H9 (cell line): Measurements from ENCODE around the gene PTPRC. TPM values are rescaled to one million over a fixed set of nuclear protein-coding genes. Genes with fewer than 3 reads are reported as not detected.

Source experiments
- DNase-seq: peaks from one replicate; pipeline ENCODE4 v3.0.0-alpha.2; 2017
- H2AFZ ChIP-seq: one replicate; pipeline ENCODE4 v1.6.1; 2013; ENCODE audit warnings: mild to moderate bottlenecking, low read length, control low read depth, moderate library complexity
- H2AK5ac ChIP-seq: 2 replicates; pipeline ENCODE4 v1.6.1; 2013; ENCODE audit warnings: low read length, control low read depth, mixed read lengths; ENCODE audit not compliant: insufficient read length
- H2BK120ac ChIP-seq: one replicate; pipeline ENCODE4 v1.6.1; 2013; ENCODE audit warnings: low read depth, mild to moderate bottlenecking, low read length, control low read depth, inconsistent platforms; ENCODE audit not compliant: poor library complexity, severe bottlenecking
- H2BK12ac ChIP-seq: 2 replicates; pipeline ENCODE4 v1.6.1; 2013; ENCODE audit warnings: low read length, control low read depth, mixed read lengths, low read depth; ENCODE audit not compliant: insufficient read length
- H2BK15ac ChIP-seq: 2 replicates; pipeline ENCODE4 v1.6.1; 2013; ENCODE audit warnings: low read depth, low read length, control low read depth
- H2BK20ac ChIP-seq: one replicate; pipeline ENCODE4 v1.6.1; 2013; ENCODE audit warnings: low read depth, mild to moderate bottlenecking, low read length, control low read depth, inconsistent platforms; ENCODE audit not compliant: poor library complexity, severe bottlenecking
- H2BK5ac ChIP-seq: 2 replicates; pipeline ENCODE4 v1.6.1; 2013; ENCODE audit warnings: low read length, control low read depth, mixed read lengths; ENCODE audit not compliant: insufficient read length
- H3K14ac ChIP-seq: 2 replicates; pipeline ENCODE4 v1.6.1; 2013; ENCODE audit warnings: low read length, control low read depth; ENCODE audit not compliant: insufficient read depth
- H3K18ac ChIP-seq: 2 replicates; pipeline ENCODE4 v1.6.1; 2013; ENCODE audit warnings: low read depth, mild to moderate bottlenecking, mixed read lengths, low read length, control low read depth; ENCODE audit not compliant: insufficient read length
- H3K23ac ChIP-seq: 2 replicates; pipeline ENCODE4 v1.6.1; 2013; ENCODE audit warnings: low read length, control low read depth, mixed read lengths, low read depth; ENCODE audit not compliant: insufficient read length
- H3K23me2 ChIP-seq: 2 replicates; pipeline ENCODE4 v1.6.1; 2013; ENCODE audit warnings: low read depth, mild to moderate bottlenecking, mixed read lengths, low read length, control low read depth; ENCODE audit not compliant: insufficient read length, poor library complexity, severe bottlenecking
- H3K27ac ChIP-seq: 2 replicates; pipeline ENCODE4 v1.5.1; 2013; ENCODE audit warnings: low read length, control low read depth, mixed read lengths, low read depth; ENCODE audit not compliant: insufficient read length
- H3K27me3 ChIP-seq: 2 replicates; pipeline ENCODE4 v1.6.1; 2013; ENCODE audit warnings: low read length, control low read depth, inconsistent platforms; ENCODE audit not compliant: insufficient read depth
- H3K4ac ChIP-seq: 2 replicates; pipeline ENCODE4 v1.6.1; 2013; ENCODE audit warnings: low read depth, mild to moderate bottlenecking, control low read depth, inconsistent platforms, low read length, moderate library complexity
- H3K4me1 ChIP-seq: 2 replicates; pipeline ENCODE4 v1.6.1; 2013; ENCODE audit warnings: low read length, control low read depth, inconsistent platforms; ENCODE audit not compliant: insufficient read depth
- H3K4me2 ChIP-seq: 2 replicates; pipeline ENCODE4 v1.6.1; 2013; ENCODE audit warnings: low read length, control low read depth, mixed read lengths; ENCODE audit not compliant: insufficient read length, insufficient read depth
- H3K56ac ChIP-seq: 2 replicates; pipeline ENCODE4 v1.6.1; 2013; ENCODE audit warnings: low read depth, mild to moderate bottlenecking, mixed read lengths, low read length, control low read depth; ENCODE audit not compliant: insufficient read length
- H3K79me1 ChIP-seq: 2 replicates; pipeline ENCODE4 v1.6.1; 2013; ENCODE audit warnings: low read depth, mild to moderate bottlenecking, moderate library complexity, low read length, control low read depth, inconsistent platforms; ENCODE audit not compliant: insufficient read depth, poor library complexity, severe bottlenecking
- H3K79me2 ChIP-seq: 2 replicates; pipeline ENCODE4 v1.6.1; 2013; ENCODE audit warnings: low read length, control low read depth, inconsistent platforms; ENCODE audit not compliant: insufficient read depth
- H3K9ac ChIP-seq: 2 replicates; pipeline ENCODE4 v1.6.1; 2013; ENCODE audit warnings: low read length, control low read depth, mixed read lengths; ENCODE audit not compliant: insufficient read length; ENCODE audit errors: extremely low read depth
- H3K9me3 ChIP-seq: one replicate; pipeline ENCODE4 v1.6.1; 2013; ENCODE audit warnings: low read depth, low read length, inconsistent platforms; ENCODE audit not compliant: control insufficient read depth
- H3T11ph ChIP-seq: one replicate; pipeline ENCODE4 v1.6.1; 2013; ENCODE audit warnings: mild to moderate bottlenecking, low read length, control low read depth, inconsistent platforms
- H4K20me1 ChIP-seq: one replicate; pipeline ENCODE4 v1.6.1; 2013; ENCODE audit not compliant: control insufficient read depth, insufficient read length, insufficient read depth
- H4K5ac ChIP-seq: 2 replicates; pipeline ENCODE4 v1.6.1; 2013; ENCODE audit warnings: low read depth, mild to moderate bottlenecking, mixed read lengths, low read length, control low read depth; ENCODE audit not compliant: insufficient read length
- H4K8ac ChIP-seq: replicated peaks from 2 replicates; pipeline ENCODE4 v1.6.1; 2013; ENCODE audit warnings: low read length, control low read depth, mixed read lengths, low read depth; ENCODE audit not compliant: insufficient read length
- H4K91ac ChIP-seq: 2 replicates; pipeline ENCODE4 v1.6.1; 2013; ENCODE audit warnings: low read depth, mild to moderate bottlenecking, moderate library complexity, mixed read lengths, low read length, control low read depth; ENCODE audit not compliant: insufficient read length
- H3K27ac Mint-ChIP-seq, 3 experiments: 2 replicates in 2 of 3; 3 replicates in 1 of 3; pipeline ENCODE4 v1.8.0; 2020 to 2021; ENCODE audit warnings: mixed read lengths in 3 of 3, mild to moderate bottlenecking in 1 of 3, moderate library complexity in 1 of 3
- H3K27me3 Mint-ChIP-seq: 2 replicates; pipeline ENCODE4 v1.8.0; 2021; ENCODE audit warnings: low read depth, mild to moderate bottlenecking, moderate library complexity, mixed read lengths
- H3K36me3 Mint-ChIP-seq, 3 experiments: 2 replicates in 2 of 3; 3 replicates in 1 of 3; pipeline ENCODE4 v1.8.0; 2020 to 2021; ENCODE audit warnings: low read depth in 3 of 3, mixed read lengths in 3 of 3; ENCODE audit not compliant: insufficient read depth in 1 of 3
- H3K4me1 Mint-ChIP-seq, 2 experiments: 2 replicates each; pipeline ENCODE4 v1.8.0; 2020; ENCODE audit warnings: mixed read lengths in 2 of 2
- H3K4me3 Mint-ChIP-seq, 2 experiments: 2 replicates in 1 of 2; 3 replicates in 1 of 2; pipeline ENCODE4 v1.8.0; 2020 to 2021; ENCODE audit warnings: mild to moderate bottlenecking in 2 of 2, mixed read lengths in 2 of 2, moderate library complexity in 1 of 2
- H3K9me3 Mint-ChIP-seq, 2 experiments: 2 replicates in 1 of 2; 3 replicates in 1 of 2; pipeline ENCODE4 v1.8.0; 2020; ENCODE audit warnings: mild to moderate bottlenecking in 2 of 2, mixed read lengths in 2 of 2, moderate library complexity in 1 of 2
- CTCF ChIP-seq: fragments of 200-600 bp; sonication (generic); conservative IDR thresholded peaks from 3 replicates; pipeline ENCODE4 v1.8.0; 2021; ENCODE audit warnings: antibody characterized with exemption, mild to moderate bottlenecking
- WGBS: extraction: QIAGEN DNeasy Blood & Tissue Kit; methylation state at CpG from one replicate; pipeline ENCODE4 v1.1.7; 2013; ENCODE audit warnings: missing lambda C conversion rate, low lambda C conversion rate, mixed read lengths; ENCODE audit not compliant: insufficient read length; ENCODE audit errors: extremely low coverage; 5-methylcytosine and 5-hydroxymethylcytosine counted together
- total RNA-seq: library from RNA; stranded (reverse); gene quantifications from 2 replicates; pipeline ENCODE4 v1.2.1, GENCODE V29; 2021

PTPRC gene
- total RNA-seq, 1 experiment from 2014 or later: not detected

GRCh38 chr1:198730952-198731351 is 92.1 kb downstream of the PTPRC start:
- Histone ChIP-seq H3T11ph (no peak overlapping the region), H3K4me1 (no peaks in the 10 kb centered on the region; the same call in none of the 2 replicates), H3K56ac (no peak overlapping the region), H3K23me2 (no peaks in the 10 kb centered on the region), H3K18ac (no peak overlapping the region), H2BK120ac (no peak overlapping the region), H3K9me3 (no peaks in the 10 kb centered on the region), H3K27ac (no peak overlapping the region), H3K14ac (no peak overlapping the region), H4K8ac (no peak overlapping the region), H3K23ac (no peak overlapping the region), H4K91ac (no peak overlapping the region), H2AFZ (no peak overlapping the region), H2BK5ac (no peak overlapping the region), H3K27me3 (no peaks in the 10 kb centered on the region), H2BK15ac (no peak overlapping the region), H2BK12ac (no peak overlapping the region), H3K79me2 (no peaks in the 10 kb centered on the region), H3K79me1 (no peaks in the 10 kb centered on the region), H3K9ac (no peak overlapping the region), H3K4me2 (no peak overlapping the region), H2AK5ac (no peak overlapping the region), H3K4ac (no peak overlapping the region), H4K5ac (no peak overlapping the region), H4K20me1 (no peaks in the 10 kb centered on the region), H2BK20ac (no peak overlapping the region)
- Mint-ChIP-seq H3K4me3 (no peak overlapping the region), H3K27me3 (no peaks in the 10 kb centered on the region), H3K36me3 (no peaks in the 10 kb centered on the region), H3K4me1 (peaks cover 9 to 14% of the 10 kb centered on the region in 2 experiments), H3K27ac (no peak overlapping the region), H3K9me3 (peaks cover 0 to 3% of the 10 kb centered on the region in 2 experiments; a peak in 2 of 5 replicates)
- TF ChIP-seq CTCF: no peak
- no peak for DNase-seq
- no CpG with 5 or more reads among the region's 2 CpGs for WGBS
